GM23248 (cell line): ENCODE measurements around the gene HSPG2. TPM values are rescaled to one million over a fixed set of nuclear protein-coding genes. Genes with fewer than 3 reads are reported as not detected.

Experiments used
- DNase-seq: peaks from one replicate; pipeline ENCODE4 v3.0.0-alpha.2; 2015
- H2AFZ ChIP-seq: fragments of 200-600 bp; sonication (generic); 2 replicates; pipeline ENCODE4 v1.6.1; 2016; ENCODE audit warnings: antibody characterized with exemption
- H3F3A ChIP-seq: fragments of 200-600 bp; sonication (generic); 2 replicates; pipeline ENCODE4 v1.6.1; 2016; ENCODE audit warnings: mild to moderate bottlenecking, antibody characterized with exemption, mixed run types; ENCODE audit not compliant: insufficient read depth
- H3K27ac ChIP-seq: fragments of 200-600 bp; sonication (generic); 2 replicates; pipeline ENCODE4 v1.5.1; 2016; ENCODE audit warnings: mild to moderate bottlenecking
- H3K27me3 ChIP-seq: fragments of 200-600 bp; sonication (generic); replicated peaks from 2 replicates; pipeline ENCODE4 v1.6.1; 2016; ENCODE audit warnings: mild to moderate bottlenecking; ENCODE audit not compliant: insufficient read depth
- H3K36me3 ChIP-seq: fragments of 200-600 bp; sonication (generic); 2 replicates; pipeline ENCODE4 v1.6.1; 2016; ENCODE audit warnings: low read depth, mild to moderate bottlenecking
- H3K4me1 ChIP-seq: fragments of 200-600 bp; sonication (generic); 2 replicates; pipeline ENCODE4 v1.6.1; 2016; ENCODE audit warnings: mild to moderate bottlenecking; ENCODE audit not compliant: insufficient read depth
- H3K4me2 ChIP-seq: fragments of 200-600 bp; sonication (generic); one replicate; pipeline ENCODE4 v1.6.1; 2016; ENCODE audit warnings: mild to moderate bottlenecking; ENCODE audit not compliant: unreplicated experiment
- H3K4me3 ChIP-seq: fragments of 200-600 bp; sonication (generic); 2 replicates; pipeline ENCODE4 v1.5.1; 2016; ENCODE audit warnings: mild to moderate bottlenecking
- H3K79me2 ChIP-seq: fragments of 200-600 bp; sonication (generic); 2 replicates; pipeline ENCODE4 v1.6.1; 2016; ENCODE audit warnings: mild to moderate bottlenecking; ENCODE audit not compliant: insufficient read depth
- H3K9ac ChIP-seq: fragments of 200-600 bp; sonication (generic); 2 replicates; pipeline ENCODE4 v1.6.1; 2016; ENCODE audit warnings: mild to moderate bottlenecking
- H3K9me2 ChIP-seq: fragments of 200-600 bp; sonication (generic); 2 replicates; pipeline ENCODE4 v1.6.1; 2016; ENCODE audit warnings: mixed run types, mild to moderate bottlenecking, moderate library complexity; ENCODE audit not compliant: insufficient read depth
- H3K9me3 ChIP-seq: fragments of 200-600 bp; sonication (generic); one replicate; pipeline ENCODE4 v1.6.1; 2017; ENCODE audit warnings: low read depth
- H4K20me1 ChIP-seq: fragments of 200-600 bp; sonication (generic); 2 replicates; pipeline ENCODE4 v1.6.0; 2016; ENCODE audit not compliant: insufficient read depth
- EZH2 ChIP-seq: fragments of 200-600 bp; sonication (generic); IDR thresholded peaks from 2 replicates; pipeline ENCODE4 v1.6.1; 2018; ENCODE audit warnings: antibody characterized with exemption, mild to moderate bottlenecking; ENCODE audit not compliant: insufficient read depth, poor library complexity, severe bottlenecking
- EZH2phosphoT487 ChIP-seq: fragments of 200-600 bp; sonication (generic); IDR thresholded peaks from 2 replicates; pipeline ENCODE4 v1.6.1; 2018; ENCODE audit warnings: antibody characterized with exemption, moderate library complexity, mild to moderate bottlenecking, low read depth; ENCODE audit not compliant: insufficient read depth
- WGBS, 2 experiments: methylation state at CpG; one replicate each; pipeline ENCODE4 v1.1.6; 2015 to 2017; ENCODE audit warnings: low lambda C conversion rate in 2 of 2, low coverage in 1 of 2; ENCODE audit errors: missing lambda C conversion rate in 2 of 2; 5-methylcytosine and 5-hydroxymethylcytosine counted together
- in situ Hi-C: fragments of 300-500 bp; cut with MboI; formaldehyde crosslinking; loops from 2 replicates; pipeline ENCODE4 v1.15.0; 2020
- polyA plus RNA-seq: library from polyadenylated mRNA; unstranded; fragments of >200 nt; fragmentation: Nextera tagmentation; extraction: Ambion mirVana; gene quantifications from 2 replicates; pipeline ENCODE4 v1.2.1, GENCODE V29; 2016
- total RNA-seq: library from RNA; depleted of rRNA; stranded (reverse); fragments of >200 nt; shearing (Covaris generic); gene quantifications from 2 replicates; pipeline ENCODE4 v1.2.3, GENCODE V29; 2014

The HSPG2 gene
- total and polyA plus RNA-seq, 2 experiments from 2014 or later, result 123 to 407 TPM

GRCh38 chr1:21961337-21961736 is 24.2 kb upstream of the HSPG2 start:
- no peak for TF ChIP-seq EZH2phosphoT487
- no peak for DNase-seq
- H3K9me3 ChIP-seq, result no peaks in the 10 kb centered on the region
- no peaks in the 10 kb centered on the region for H3K9me2 ChIP-seq
- H3K4me1 ChIP-seq, result peaks cover 16% of the 10 kb centered on the region
- H3K4me3 ChIP-seq, result no peak overlapping the region
- no peak overlapping the region for H3K27ac ChIP-seq
- no peak overlapping the region for H2AFZ ChIP-seq
- no peaks in the 10 kb centered on the region for H3K27me3 ChIP-seq
- WGBS, 2 experiments, result 96 to 100% methylated on average over 2 of the region's 2 CpGs
- H3K36me3 ChIP-seq, result no peaks in the 10 kb centered on the region
- no peaks in the 10 kb centered on the region for H4K20me1 ChIP-seq
- H3K9ac ChIP-seq, result no peak overlapping the region
- in situ Hi-C loops, result no loop called here
- no peaks in the 10 kb centered on the region for H3F3A ChIP-seq
- H3K79me2 ChIP-seq, result no peaks in the 10 kb centered on the region
- H3K4me2 ChIP-seq, result no peak overlapping the region

- Histone ChIP-seq H3K4me1 (peaks cover 7% of the 10 kb centered on the region), H3K9ac (no peak overlapping the region), H3K79me2 (no peaks in the 10 kb centered on the region), H3K27me3 (no peaks in the 10 kb centered on the region), H3K36me3 (no peaks in the 10 kb centered on the region), H4K20me1 (no peaks in the 10 kb centered on the region), H3K9me2 (no peaks in the 10 kb centered on the region), H3K4me2 (no peak overlapping the region), H2AFZ (no peak overlapping the region), H3F3A (no peaks in the 10 kb centered on the region), H3K9me3 (no peaks in the 10 kb centered on the region), H3K27ac (no peak overlapping the region), H3K4me3 (no peak overlapping the region)
- DNase-seq, result peak; percentile 60
- 75 to 76% methylated on average over 18 of the region's 18 CpGs for WGBS, 2 experiments
- no peak for TF ChIP-seq EZH2phosphoT487
- no peak for TF ChIP-seq EZH2
- in situ Hi-C loops, result no loop called here
These were observed 19.8 kb upstream of the HSPG2 start for GRCh38 chr1:21956720-21957552.

GRCh38 chr1:21955501-21956281 is 18.6 kb upstream of the HSPG2 start:
- DNase-seq, result no peak
- Histone ChIP-seq H3F3A (no peaks in the 10 kb centered on the region), H3K4me2 (no peak overlapping the region), H3K9me2 (no peaks in the 10 kb centered on the region), H3K36me3 (no peaks in the 10 kb centered on the region), H3K27me3 (no peaks in the 10 kb centered on the region), H4K20me1 (no peaks in the 10 kb centered on the region), H3K79me2 (no peaks in the 10 kb centered on the region), H3K27ac (no peak overlapping the region), H3K4me1 (peaks cover 7% of the 10 kb centered on the region), H3K4me3 (no peak overlapping the region), H3K9me3 (no peaks in the 10 kb centered on the region), H2AFZ (no peak overlapping the region; the same call in 1 of the 2 replicates), H3K9ac (no peak overlapping the region)
- TF ChIP-seq EZH2, result no peak
- no peak for TF ChIP-seq EZH2phosphoT487
- in situ Hi-C loops, result no loop called here
- WGBS, 2 experiments, result 79 to 80% methylated on average over 9 of the region's 9 CpGs

- H2AFZ ChIP-seq, result no peak overlapping the region
- no peak overlapping the region for H3K9ac ChIP-seq
- TF ChIP-seq EZH2, result no peak
- no peak for TF ChIP-seq EZH2phosphoT487
- in situ Hi-C loops, result no loop called here
- no peak for DNase-seq
- no peaks in the 10 kb centered on the region for H3K9me3 ChIP-seq
- no peak overlapping the region for H3K4me2 ChIP-seq
- 68 to 75% methylated on average over 14 to 16 of the region's 16 CpGs for WGBS, 2 experiments
- H3K4me1 ChIP-seq, result peaks cover 7% of the 10 kb centered on the region
- H3F3A ChIP-seq, result no peaks in the 10 kb centered on the region
- H3K9me2 ChIP-seq, result no peaks in the 10 kb centered on the region
- H3K27ac ChIP-seq, result no peak overlapping the region
- H3K36me3 ChIP-seq, result no peaks in the 10 kb centered on the region
- H3K27me3 ChIP-seq, result no peaks in the 10 kb centered on the region
- H3K4me3 ChIP-seq, result no peak overlapping the region
- no peaks in the 10 kb centered on the region for H4K20me1 ChIP-seq
- no peaks in the 10 kb centered on the region for H3K79me2 ChIP-seq
These were observed 17.9 kb upstream of the HSPG2 start for GRCh38 chr1:21955058-21955457.
